ENCODE results near the gene STOX1.

- TF ChIP-seq, protein P1, sequence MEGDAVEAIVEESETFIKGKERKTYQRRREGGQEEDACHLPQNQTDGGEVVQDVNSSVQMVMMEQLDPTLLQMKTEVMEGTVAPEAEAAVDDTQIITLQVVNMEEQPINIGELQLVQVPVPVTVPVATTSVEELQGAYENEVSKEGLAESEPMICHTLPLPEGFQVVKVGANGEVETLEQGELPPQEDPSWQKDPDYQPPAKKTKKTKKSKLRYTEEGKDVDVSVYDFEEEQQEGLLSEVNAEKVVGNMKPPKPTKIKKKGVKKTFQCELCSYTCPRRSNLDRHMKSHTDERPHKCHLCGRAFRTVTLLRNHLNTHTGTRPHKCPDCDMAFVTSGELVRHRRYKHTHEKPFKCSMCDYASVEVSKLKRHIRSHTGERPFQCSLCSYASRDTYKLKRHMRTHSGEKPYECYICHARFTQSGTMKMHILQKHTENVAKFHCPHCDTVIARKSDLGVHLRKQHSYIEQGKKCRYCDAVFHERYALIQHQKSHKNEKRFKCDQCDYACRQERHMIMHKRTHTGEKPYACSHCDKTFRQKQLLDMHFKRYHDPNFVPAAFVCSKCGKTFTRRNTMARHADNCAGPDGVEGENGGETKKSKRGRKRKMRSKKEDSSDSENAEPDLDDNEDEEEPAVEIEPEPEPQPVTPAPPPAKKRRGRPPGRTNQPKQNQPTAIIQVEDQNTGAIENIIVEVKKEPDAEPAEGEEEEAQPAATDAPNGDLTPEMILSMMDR (IDR thresholded peaks at IDR 0.05) = no peak
- TF ChIP-seq POLR2A (IDR thresholded peaks at IDR 0.05) = no peak
Measured at GRCh38 chr10:68812420-68812819, 14.9 kb upstream of the STOX1 start.

Data from testis (tissue), 2 donors.